Hepatocyte (in vitro differentiated cells): ENCODE measurements around the gene EPHA10.

ENCODE experiments used
- EZH2 ChIP-seq: fragments of 200-600 bp; sonication (generic); IDR thresholded peaks from 2 replicates; pipeline ENCODE4 v1.6.1; 2016; ENCODE audit warnings: antibody characterized with exemption, mild to moderate bottlenecking, borderline replicate concordance
- TF ChIP-seq, protein P1 (sequence below): fragments of 200-600 bp; sonication (generic); IDR thresholded peaks from 2 replicates; pipeline ENCODE4 v1.5.1; 2016; ENCODE audit warnings: antibody characterized with exemption, mild to moderate bottlenecking; ENCODE audit not compliant: poor library complexity

GRCh38 chr1:37676281-37677142, 88.4 kb downstream of the EPHA10 start:
- TF ChIP-seq, protein P1, sequence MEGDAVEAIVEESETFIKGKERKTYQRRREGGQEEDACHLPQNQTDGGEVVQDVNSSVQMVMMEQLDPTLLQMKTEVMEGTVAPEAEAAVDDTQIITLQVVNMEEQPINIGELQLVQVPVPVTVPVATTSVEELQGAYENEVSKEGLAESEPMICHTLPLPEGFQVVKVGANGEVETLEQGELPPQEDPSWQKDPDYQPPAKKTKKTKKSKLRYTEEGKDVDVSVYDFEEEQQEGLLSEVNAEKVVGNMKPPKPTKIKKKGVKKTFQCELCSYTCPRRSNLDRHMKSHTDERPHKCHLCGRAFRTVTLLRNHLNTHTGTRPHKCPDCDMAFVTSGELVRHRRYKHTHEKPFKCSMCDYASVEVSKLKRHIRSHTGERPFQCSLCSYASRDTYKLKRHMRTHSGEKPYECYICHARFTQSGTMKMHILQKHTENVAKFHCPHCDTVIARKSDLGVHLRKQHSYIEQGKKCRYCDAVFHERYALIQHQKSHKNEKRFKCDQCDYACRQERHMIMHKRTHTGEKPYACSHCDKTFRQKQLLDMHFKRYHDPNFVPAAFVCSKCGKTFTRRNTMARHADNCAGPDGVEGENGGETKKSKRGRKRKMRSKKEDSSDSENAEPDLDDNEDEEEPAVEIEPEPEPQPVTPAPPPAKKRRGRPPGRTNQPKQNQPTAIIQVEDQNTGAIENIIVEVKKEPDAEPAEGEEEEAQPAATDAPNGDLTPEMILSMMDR: peak; percentile 15
- no peak for TF ChIP-seq EZH2
